ENCODE results near the gene API5.

Gene API5

DNA sequence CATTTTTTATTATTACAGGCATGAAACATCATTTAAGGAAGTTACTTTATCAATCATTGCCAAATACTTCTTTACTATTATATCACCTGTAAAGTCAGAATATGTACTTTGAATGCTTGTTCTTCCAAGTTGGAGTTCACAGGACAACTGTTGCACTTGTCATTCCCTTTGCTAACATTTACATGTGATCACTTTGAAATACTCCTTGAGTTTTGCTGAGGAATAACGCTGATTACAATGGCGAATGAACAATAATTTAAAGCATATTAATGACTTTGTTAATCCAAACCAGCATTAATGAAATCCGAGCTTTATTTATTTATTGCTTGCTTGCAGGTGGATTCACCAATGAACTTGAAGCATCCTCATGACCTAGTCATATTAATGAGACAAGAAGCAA lies 67.1 kb downstream of the API5 start:
- Mint-ChIP-seq H3K4me1 (ENCODE audit: low read depth) (peaks cover 12% of the 10 kb centered on the region), H3K27me3 (ENCODE audit: low read depth) (no peaks in the 10 kb centered on the region), H3K9me3 (no peaks in the 10 kb centered on the region), H3K27ac (no peak overlapping the region), H3K4me3 (no peak overlapping the region), H3K36me3 (ENCODE audit: low read depth) (peaks cover 20% of the 10 kb centered on the region)
- DNase-seq (ENCODE audit: low spot score), result no peak

DNA sequence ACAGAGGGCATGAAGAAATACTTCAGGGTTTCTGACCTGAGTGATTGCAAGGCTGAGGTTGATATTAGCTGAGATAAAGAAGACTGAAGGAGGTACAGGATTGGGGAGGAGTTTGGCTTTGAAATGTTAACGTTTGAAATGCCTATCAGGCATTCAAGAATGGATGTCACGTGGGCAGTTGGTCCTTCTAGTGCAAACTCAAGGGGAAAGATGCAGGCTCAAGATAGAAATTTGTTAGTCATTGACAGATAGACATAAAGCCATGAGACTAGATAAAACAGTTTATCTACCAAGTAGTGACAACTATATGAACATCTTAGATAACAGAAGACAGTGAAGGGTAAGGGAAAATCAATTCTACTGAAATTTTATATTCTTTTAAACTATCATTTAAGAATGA lies 70.0 kb downstream of the API5 start:
- no peak overlapping the region for H3K4me3 Mint-ChIP-seq
- peaks cover 24% of the 10 kb centered on the region for H3K36me3 Mint-ChIP-seq (ENCODE audit: low read depth)
- no peak overlapping the region for H3K27ac Mint-ChIP-seq
- no peak for DNase-seq (ENCODE audit: low spot score)
- no peaks in the 10 kb centered on the region for H3K27me3 Mint-ChIP-seq (ENCODE audit: low read depth)
- H3K9me3 Mint-ChIP-seq, result no peaks in the 10 kb centered on the region
- peaks cover 12% of the 10 kb centered on the region for H3K4me1 Mint-ChIP-seq (ENCODE audit: low read depth)

DNA sequence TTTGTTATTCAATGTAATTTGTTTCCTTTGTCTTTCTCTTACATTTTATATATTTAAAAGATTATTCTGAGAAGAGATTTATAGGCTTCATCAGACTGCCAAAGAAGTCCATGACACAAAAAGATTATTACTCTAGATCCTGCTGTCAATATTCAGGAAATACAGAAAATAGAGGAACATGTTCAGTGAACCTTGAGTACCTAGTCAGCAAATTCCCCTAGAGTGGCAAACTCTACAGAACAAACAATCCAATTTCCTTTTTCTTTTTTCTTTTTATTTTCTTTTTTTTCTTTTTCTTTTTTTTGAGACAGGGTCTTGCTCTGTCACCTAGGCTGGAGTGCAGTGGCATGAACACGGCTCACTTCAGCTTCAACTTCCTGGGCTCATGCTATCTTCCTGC lies 70.8 kb downstream of the API5 start:
- peaks cover 7% of the 10 kb centered on the region for H3K4me1 Mint-ChIP-seq (ENCODE audit: low read depth)
- DNase-seq (ENCODE audit: low spot score), result no peak
- H3K36me3 Mint-ChIP-seq (ENCODE audit: low read depth), result peaks cover 24% of the 10 kb centered on the region

DNA sequence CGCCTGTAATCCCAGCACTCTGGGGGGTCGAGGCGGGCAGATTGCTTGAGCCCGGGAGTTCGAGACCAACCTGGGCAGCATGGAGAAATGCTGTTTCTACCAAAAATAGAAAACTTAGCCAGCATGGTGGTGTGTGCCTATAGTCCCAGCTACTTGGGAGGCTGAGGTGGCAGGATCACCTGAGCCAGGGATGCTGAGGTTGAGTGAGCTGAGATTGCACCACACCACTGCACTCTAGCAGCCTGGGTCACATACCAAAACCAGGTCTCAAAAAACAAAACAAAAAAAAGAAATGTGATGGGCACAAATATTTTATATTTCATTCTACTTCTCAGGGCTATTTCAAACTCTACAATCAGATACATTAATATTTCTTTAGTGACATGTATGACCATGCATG lies 72.6 kb downstream of the API5 start:
- Mint-ChIP-seq H3K27ac (no peak overlapping the region), H3K4me1 (ENCODE audit: low read depth) (peaks cover 5% of the 10 kb centered on the region), H3K9me3 (no peaks in the 10 kb centered on the region), H3K27me3 (ENCODE audit: low read depth) (no peaks in the 10 kb centered on the region), H3K4me3 (no peak overlapping the region), H3K36me3 (ENCODE audit: low read depth) (peaks cover 29% of the 10 kb centered on the region)
- no peak for DNase-seq (ENCODE audit: low spot score)

More for the DNA sequence above, 70.8 kb downstream of the API5 start:
- Mint-ChIP-seq H3K4me3 (no peak overlapping the region), H3K9me3 (no peaks in the 10 kb centered on the region), H3K27me3 (ENCODE audit: low read depth) (no peaks in the 10 kb centered on the region), H3K27ac (no peak overlapping the region)

DNA sequence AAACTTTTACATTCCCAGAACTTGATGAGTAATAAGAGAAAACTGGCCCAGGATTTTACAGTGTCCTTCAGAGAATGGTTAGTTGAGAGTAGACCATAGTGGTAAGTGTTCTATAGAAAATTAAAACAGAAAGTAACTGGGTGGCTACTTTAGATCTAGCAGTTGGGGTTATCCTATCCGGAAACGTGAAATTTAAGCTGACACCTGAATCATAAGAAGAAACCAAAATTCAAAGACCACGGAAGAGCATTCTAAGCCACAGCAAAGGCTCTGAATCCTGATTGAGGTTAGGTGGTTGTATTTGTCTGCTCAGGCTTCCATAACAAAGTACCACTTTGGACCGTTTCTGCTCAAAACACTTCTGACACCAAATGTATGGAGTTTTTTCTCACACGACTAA lies 80.9 kb downstream of the API5 start:
- H3K36me3 Mint-ChIP-seq (ENCODE audit: low read depth), result peaks cover 66% of the 10 kb centered on the region
- peak overlapping the region; percentile 66 for H3K4me3 Mint-ChIP-seq
- H3K27me3 Mint-ChIP-seq (ENCODE audit: low read depth), result no peaks in the 10 kb centered on the region
- peak overlapping the region; percentile 68 for H3K27ac Mint-ChIP-seq
- H3K4me1 Mint-ChIP-seq (ENCODE audit: low read depth), result peaks cover 13% of the 10 kb centered on the region
- no peaks in the 10 kb centered on the region for H3K9me3 Mint-ChIP-seq
- DNase-seq (ENCODE audit: low spot score), result no peak

DNA sequence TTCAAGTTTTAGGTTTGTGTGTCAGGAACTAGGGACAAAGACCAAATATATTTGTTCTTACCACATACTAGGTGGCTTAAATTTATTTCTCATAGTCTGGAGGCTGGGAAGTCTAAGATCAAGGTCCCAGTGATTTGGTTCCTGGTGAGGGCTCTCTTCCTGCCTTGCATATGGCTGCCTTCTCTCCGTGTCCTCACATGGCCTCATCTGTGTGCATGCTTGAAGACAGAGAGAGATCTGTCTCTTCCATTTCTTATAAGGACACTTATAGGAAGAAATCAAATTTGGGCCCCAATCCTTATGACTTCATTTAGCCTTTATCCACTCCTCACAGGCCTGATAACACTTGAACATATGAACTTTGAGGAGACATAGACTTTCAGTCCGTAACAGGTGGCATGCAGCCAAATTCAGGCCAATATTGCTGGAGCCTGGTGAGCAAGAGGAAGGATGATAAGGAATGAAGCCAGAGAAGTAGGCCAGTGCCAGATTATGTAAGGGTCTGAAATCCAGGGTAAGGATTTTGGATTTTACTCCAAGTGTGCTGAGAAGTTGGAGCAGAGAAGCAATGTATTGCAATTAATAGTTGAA lies 82.1 kb downstream of the API5 start:
- H3K27me3 Mint-ChIP-seq (ENCODE audit: low read depth), result no peaks in the 10 kb centered on the region
- H3K9me3 Mint-ChIP-seq, result no peaks in the 10 kb centered on the region
- H3K4me1 Mint-ChIP-seq (ENCODE audit: low read depth), result peaks cover 18% of the 10 kb centered on the region
- H3K36me3 Mint-ChIP-seq (ENCODE audit: low read depth), result peaks cover 74% of the 10 kb centered on the region
- no peak for DNase-seq (ENCODE audit: low spot score)
- H3K27ac Mint-ChIP-seq, result no peak overlapping the region
- H3K4me3 Mint-ChIP-seq, result peak overlapping the region; percentile 66

All from T-helper 2 cell treated with Interferon-gamma antibody and Interleukin-4, amounts not matched to agents 5 μg/mL and 100 μg/mL, for 36 hours (primary cell).